ENCODE results near the gene KPTN. TPM values are rescaled to one million over a fixed set of nuclear protein-coding genes. Genes with fewer than 3 reads are reported as not detected.

The KPTN gene
- total RNA-seq, 2 donors from 2014 or later, result 14.7 to 22.9 TPM

GRCh38 chr19:47514151-47514868, 30.3 kb upstream of the KPTN start:
- 8 to 9% methylated on average over 37 to 40 of the region's 40 CpGs for WGBS, 2 experiments (ENCODE audit: insufficient coverage in 1 of 2, insufficient read length in 1 of 2)
- peak overlapping the region; percentile 98 for H3K27ac Mint-ChIP-seq

GRCh38 chr19:47512948-47513319, 28.9 kb upstream of the KPTN start:
- no peaks in the 10 kb centered on the region for H3K36me3 Mint-ChIP-seq (ENCODE audit: low read depth)
- Histone ChIP-seq H3K36me3 (ENCODE audit: control insufficient read depth, insufficient read depth, low read length) (peaks cover 6% of the 10 kb centered on the region), H3K27ac (ENCODE audit: low read depth, low read length) (no peak overlapping the region), H3K27me3 (ENCODE audit: control insufficient read depth, insufficient read depth, low read length, poor library complexity, severe bottlenecking) (no peaks in the 10 kb centered on the region), H3K9me3 (ENCODE audit: control insufficient read depth, low read length) (no peaks in the 10 kb centered on the region), H3K9ac (ENCODE audit: extremely low read depth, low read length, poor library complexity, severe bottlenecking) (no peak overlapping the region), H3K4me1 (ENCODE audit: control insufficient read depth, insufficient read depth, low read length) (no peaks in the 10 kb centered on the region), H3K4me3 (ENCODE audit: low read length) (peak overlapping the region; percentile 96)
- H3K27ac Mint-ChIP-seq, result peak overlapping the region; percentile 98
- no peaks in the 10 kb centered on the region for H3K27me3 Mint-ChIP-seq (ENCODE audit: insufficient read depth)
- H3K9me3 Mint-ChIP-seq, result no peaks in the 10 kb centered on the region
- DNase-seq, result peak; percentile 44
- 79 to 81% methylated on average over 8 of the region's 8 CpGs for WGBS, 2 experiments (ENCODE audit: insufficient coverage in 1 of 2, insufficient read length in 1 of 2)
- no peak for TF ChIP-seq CTCF (conservative IDR thresholded peaks at IDR 0.05)
- H3K4me3 Mint-ChIP-seq, result peak overlapping the region; percentile 99
- peaks cover 27% of the 10 kb centered on the region for H3K4me1 Mint-ChIP-seq

More at GRCh38 chr19:47514151-47514868, 30.3 kb upstream of the KPTN start:
- Mint-ChIP-seq H3K4me1 (peaks cover 30% of the 10 kb centered on the region), H3K4me3 (peak overlapping the region; percentile 99), H3K9me3 (no peaks in the 10 kb centered on the region), H3K27me3 (ENCODE audit: insufficient read depth) (no peaks in the 10 kb centered on the region), H3K36me3 (ENCODE audit: low read depth) (no peaks in the 10 kb centered on the region)
- Histone ChIP-seq H3K36me3 (ENCODE audit: control insufficient read depth, insufficient read depth, low read length) (peaks cover 6% of the 10 kb centered on the region), H3K27ac (ENCODE audit: low read depth, low read length) (peak overlapping the region; percentile 85), H3K9me3 (ENCODE audit: control insufficient read depth, low read length) (no peaks in the 10 kb centered on the region), H3K9ac (ENCODE audit: extremely low read depth, low read length, poor library complexity, severe bottlenecking) (peak overlapping the region; percentile 96), H3K4me1 (ENCODE audit: control insufficient read depth, insufficient read depth, low read length) (no peaks in the 10 kb centered on the region), H3K4me3 (ENCODE audit: low read length) (peak overlapping the region; percentile 96), H3K27me3 (ENCODE audit: control insufficient read depth, insufficient read depth, low read length, poor library complexity, severe bottlenecking) (no peaks in the 10 kb centered on the region)
- no peak for DNase-seq
- no peak for TF ChIP-seq CTCF (conservative IDR thresholded peaks at IDR 0.05)

GRCh38 chr19:47512183-47512947, 28.3 kb upstream of the KPTN start:
- H3K36me3 ChIP-seq (ENCODE audit: control insufficient read depth, insufficient read depth, low read length), result peaks cover 8% of the 10 kb centered on the region
- no peak for TF ChIP-seq CTCF (conservative IDR thresholded peaks at IDR 0.05)
- Mint-ChIP-seq H3K27ac (peak overlapping the region; percentile 98), H3K4me3 (peak overlapping the region; percentile 99), H3K4me1 (peaks cover 27% of the 10 kb centered on the region), H3K27me3 (ENCODE audit: insufficient read depth) (no peaks in the 10 kb centered on the region), H3K36me3 (ENCODE audit: low read depth) (no peaks in the 10 kb centered on the region), H3K9me3 (no peaks in the 10 kb centered on the region)
- no peak overlapping the region for H3K9ac ChIP-seq (ENCODE audit: extremely low read depth, low read length, poor library complexity, severe bottlenecking)
- H3K9me3 ChIP-seq (ENCODE audit: control insufficient read depth, low read length), result no peaks in the 10 kb centered on the region
- H3K27me3 ChIP-seq (ENCODE audit: control insufficient read depth, insufficient read depth, low read length, poor library complexity, severe bottlenecking), result no peaks in the 10 kb centered on the region
- no peaks in the 10 kb centered on the region for H3K4me1 ChIP-seq (ENCODE audit: control insufficient read depth, insufficient read depth, low read length)
- no peak overlapping the region for H3K27ac ChIP-seq (ENCODE audit: low read depth, low read length)
- DNase-seq, result peak; percentile 34
- WGBS, 2 experiments (ENCODE audit: insufficient coverage in 1 of 2, insufficient read length in 1 of 2), result 85 to 89% methylated on average over 11 of the region's 11 CpGs
- H3K4me3 ChIP-seq (ENCODE audit: low read length), result no peak overlapping the region
